Measurements from ENCODE around the gene MRPL53. TPM values are rescaled to one million over a fixed set of nuclear protein-coding genes. Genes with fewer than 3 reads are reported as not detected.
A peak's percentile ranks its signal among the peaks of the same experiment; 100 is the strongest.

The MRPL53 gene
- total and polyA plus RNA-seq, 2 of the 13 experiments (the other 11 are each of a cell fraction or from before 2014, with no cell fraction given) = 34.3 to 51.9 TPM

GRCh38 chr2:74488643-74489481 is 16.4 kb upstream of the MRPL53 start (continued):
- TF ChIP-seq ZBTB42 (CRISPR knock-in tag; IDR thresholded peaks at IDR 0.05) (no peak), FOXP4 (CRISPR knock-in tag; IDR thresholded peaks at IDR 0.05) (peak; percentile 79), ZNF354B (CRISPR knock-in tag; IDR thresholded peaks at IDR 0.05) (0 out of 2 replicates have a peak, but pooled peaks have one; percentile 33), ZNF737 (CRISPR knock-in tag; IDR thresholded peaks at IDR 0.05; ENCODE audit: borderline replicate concordance) (no peak), FOXM1 (CRISPR knock-in tag; IDR thresholded peaks at IDR 0.05) (no peak), ZNF781 (CRISPR knock-in tag; IDR thresholded peaks at IDR 0.05; ENCODE audit: borderline replicate concordance, not compliant biosample characterization) (peak; percentile 42), MXD3 (CRISPR knock-in tag; IDR thresholded peaks at IDR 0.05) (no peak), ETV5 (CRISPR knock-in tag; IDR thresholded peaks at IDR 0.05; ENCODE audit: borderline replicate concordance) (peak; percentile 34; the same call in 1 of the 2 replicates), ZNF75D (CRISPR knock-in tag; IDR thresholded peaks at IDR 0.05; ENCODE audit: borderline replicate concordance) (no peak), BCL6 (CRISPR knock-in tag; IDR thresholded peaks at IDR 0.05) (peak; percentile 88), SCMH1 (CRISPR knock-in tag; IDR thresholded peaks at IDR 0.05; ENCODE audit: borderline replicate concordance) (no peak), ZNF850 (CRISPR knock-in tag; conservative IDR thresholded peaks at IDR 0.05) (no peak), POLR2A (IDR thresholded peaks at IDR 0.05; ENCODE audit: insufficient read depth in 1 of 2, low read depth in 2 of 2, low read length in 2 of 2) (peak; percentile 28 to 65; a peak in 1 of 4 replicates), TCF7L2 (IDR thresholded peaks at IDR 0.05; ENCODE audit: low read depth, low read length) (peak; percentile 96), ZHX1 (CRISPR knock-in tag; IDR thresholded peaks at IDR 0.05; ENCODE audit: low read depth) (no peak), ZNF563 (CRISPR knock-in tag; IDR thresholded peaks at IDR 0.05) (no peak), SOX5 (CRISPR knock-in tag; IDR thresholded peaks at IDR 0.05; ENCODE audit: borderline replicate concordance) (peak; percentile 86), ZSCAN25 (CRISPR knock-in tag; IDR thresholded peaks at IDR 0.05) (peak; percentile 79), SIN3A (IDR thresholded peaks at IDR 0.05; ENCODE audit: borderline replicate concordance, low read depth, low read length) (no peak), GABPB1 (CRISPR knock-in tag; IDR thresholded peaks at IDR 0.05) (no peak; the same call in 1 of the 2 replicates), ZBTB14 (CRISPR knock-in tag; IDR thresholded peaks at IDR 0.05) (no peak), MZF1 (CRISPR knock-in tag; IDR thresholded peaks at IDR 0.05; ENCODE audit: borderline replicate concordance) (no peak), ETS1 (CRISPR knock-in tag; IDR thresholded peaks at IDR 0.05) (no peak)

All from HepG2 (cell line).